NCI-H2107 (cell line): ENCODE data around the gene ABCA5.

Experiments
- DNase-seq: peaks from one replicate; lab custom pipeline; 2025; lab: John Stamatoyannopoulos, UW

The ABCA5 gene

GRCh38 chr17:69327060-69327831 is at the start of gene ABCA5:
TSS of gene ABCA5 (minus strand) at chr17:69327133. CDS start at chr17:69314415, 12,718 bp downstream.
- peak; percentile 87 for DNase-seq

DNA sequence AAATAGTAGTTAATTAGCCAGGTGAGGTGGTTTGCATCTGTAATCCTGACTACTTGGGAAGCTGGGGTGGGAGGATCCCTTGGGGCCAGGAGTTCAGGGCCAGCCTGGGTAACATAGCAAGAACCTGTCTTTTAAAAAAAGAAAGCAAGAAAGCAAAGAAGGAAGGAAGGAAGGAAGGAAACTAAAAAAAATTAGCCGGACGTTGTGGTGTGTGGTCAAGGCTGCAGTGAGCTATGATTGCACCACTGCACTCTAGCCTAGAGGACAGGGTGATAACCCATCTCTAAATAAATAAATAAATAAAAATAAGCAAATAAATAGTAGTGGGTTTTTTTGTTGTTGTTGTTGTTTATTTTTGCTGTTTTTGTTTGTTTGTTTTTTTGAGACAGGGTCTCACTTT is 48.3 kb upstream of the ABCA5 start:
- no peak for DNase-seq

- no peak for DNase-seq
Measured at GRCh38 chr17:69373069-69373468, 46.1 kb upstream of the ABCA5 start.

DNA sequence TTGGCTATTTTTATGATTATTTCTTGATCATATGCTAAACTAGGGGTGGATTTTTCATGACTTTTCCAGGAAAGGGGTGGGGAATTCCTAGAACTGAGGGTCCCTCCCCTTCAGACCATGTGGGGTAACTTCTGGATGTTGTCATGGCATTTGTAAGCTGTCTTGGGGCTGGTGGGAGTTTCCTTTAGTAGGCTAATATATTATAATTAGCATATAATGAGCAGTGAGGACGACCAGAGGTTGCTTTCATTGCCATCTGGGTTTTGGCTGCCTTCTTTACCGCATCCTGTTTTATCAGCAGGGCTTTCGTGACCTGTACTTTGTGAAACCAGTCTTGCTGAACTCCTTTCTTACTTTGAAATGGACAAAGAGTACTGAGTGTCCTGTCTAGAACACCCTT is 40.4 kb upstream of the ABCA5 start:
- DNase-seq, result no peak

- DNase-seq, result no peak
Measured at GRCh38 chr17:69363488-69364210, 36.7 kb upstream of the ABCA5 start.

GRCh38 chr17:69361156-69361555 is 34.2 kb upstream of the ABCA5 start:
- no peak for DNase-seq

DNA sequence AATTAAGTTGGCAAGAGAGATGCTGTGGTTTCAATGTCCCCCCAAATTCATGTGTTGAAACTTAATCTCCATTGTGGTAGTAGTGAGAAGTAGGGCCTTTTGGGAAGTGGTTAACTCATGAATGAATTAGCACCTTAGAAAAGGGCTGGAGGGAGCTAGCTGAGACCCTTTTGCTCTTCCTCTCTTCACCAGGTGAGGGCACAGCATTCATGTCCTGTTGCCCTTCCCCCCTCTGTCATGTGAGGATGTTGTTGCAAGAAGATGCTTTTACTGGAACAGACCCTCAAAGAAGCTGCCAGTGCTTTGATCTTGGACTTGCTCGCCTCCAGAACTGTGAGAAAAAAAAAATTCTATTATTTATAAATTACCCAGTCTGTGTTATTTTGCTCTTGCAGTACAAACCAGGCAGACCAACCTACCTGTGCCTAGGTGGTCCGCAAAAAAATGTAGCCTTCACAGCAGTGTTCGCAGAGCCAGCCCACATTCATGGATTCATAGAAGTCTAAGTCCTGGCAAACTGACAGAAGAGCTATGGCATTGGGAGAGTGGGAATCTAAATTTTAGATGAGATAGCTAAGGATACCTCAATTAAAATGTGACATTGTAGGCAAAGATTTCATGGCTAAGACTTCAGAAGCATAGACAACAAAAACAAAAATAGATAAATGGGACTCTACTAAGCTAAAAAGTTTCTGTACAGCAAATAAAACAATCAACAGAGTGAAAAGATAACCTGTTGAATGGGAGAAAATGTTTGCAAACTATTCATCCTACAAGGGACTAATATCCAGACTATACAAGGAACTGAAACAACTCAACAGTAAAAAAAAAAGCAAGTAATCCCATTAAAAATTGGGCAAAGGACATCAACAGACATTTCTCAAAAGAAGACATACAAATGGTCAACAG is 32.0 kb upstream of the ABCA5 start:
- no peak for DNase-seq

- no peak for DNase-seq
Measured at GRCh38 chr17:69357701-69358100, 30.8 kb upstream of the ABCA5 start.

- DNase-seq, result no peak
Measured at GRCh38 chr17:69356625-69357024, 29.7 kb upstream of the ABCA5 start.

GRCh38 chr17:69350911-69351310 is 24.0 kb upstream of the ABCA5 start:
- no peak for DNase-seq

DNA sequence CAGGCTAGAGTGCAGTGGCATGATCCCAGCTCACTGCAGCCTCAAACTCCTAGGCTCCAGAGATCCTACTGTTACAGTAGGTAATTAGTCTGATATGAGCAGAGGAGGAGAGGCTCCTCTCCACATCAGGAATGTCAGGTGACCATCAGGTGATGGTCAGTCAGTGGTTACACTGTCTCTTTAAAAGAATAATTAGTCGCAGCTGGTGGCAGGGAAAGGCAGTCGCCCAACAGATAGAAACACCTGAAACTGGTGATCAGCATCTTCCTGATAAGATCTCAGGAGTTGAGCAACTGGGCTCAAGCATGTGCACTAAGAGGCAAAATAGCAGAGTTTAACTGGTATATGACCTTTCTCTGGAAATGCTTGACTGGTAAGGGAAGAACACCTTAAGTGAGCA is 21.5 kb upstream of the ABCA5 start:
- DNase-seq, result no peak

GRCh38 chr17:69346766-69347165 is 19.8 kb upstream of the ABCA5 start:
- no peak for DNase-seq

- no peak for DNase-seq
Measured at GRCh38 chr17:69344939-69345338, 18.0 kb upstream of the ABCA5 start.

- no peak for DNase-seq
Measured at GRCh38 chr17:69342896-69343644, 16.1 kb upstream of the ABCA5 start.

DNA sequence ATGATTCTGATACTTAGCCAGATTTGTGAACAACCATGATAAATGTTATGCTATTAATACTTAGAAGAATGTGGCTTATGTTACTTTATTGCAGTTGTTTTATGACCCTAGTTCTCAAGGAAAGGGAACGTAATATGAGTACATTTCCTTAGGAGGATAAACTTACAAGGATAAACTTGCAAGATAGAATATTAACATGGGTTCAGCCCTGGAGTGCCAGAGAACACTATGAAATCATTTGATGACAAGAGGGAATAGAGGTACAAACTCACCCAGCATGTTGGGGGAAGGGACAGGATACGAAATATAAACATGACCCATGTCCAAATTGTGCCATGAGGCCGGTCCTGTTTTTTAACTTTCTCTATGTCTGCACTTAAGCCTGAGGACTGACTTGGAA is 13.0 kb upstream of the ABCA5 start:
- DNase-seq, result no peak

GRCh38 chr17:69336996-69337395 is 10.1 kb upstream of the ABCA5 start:
- no peak for DNase-seq

GRCh38 chr17:69336580-69336979 is 9.6 kb upstream of the ABCA5 start:
- DNase-seq, result no peak

DNA sequence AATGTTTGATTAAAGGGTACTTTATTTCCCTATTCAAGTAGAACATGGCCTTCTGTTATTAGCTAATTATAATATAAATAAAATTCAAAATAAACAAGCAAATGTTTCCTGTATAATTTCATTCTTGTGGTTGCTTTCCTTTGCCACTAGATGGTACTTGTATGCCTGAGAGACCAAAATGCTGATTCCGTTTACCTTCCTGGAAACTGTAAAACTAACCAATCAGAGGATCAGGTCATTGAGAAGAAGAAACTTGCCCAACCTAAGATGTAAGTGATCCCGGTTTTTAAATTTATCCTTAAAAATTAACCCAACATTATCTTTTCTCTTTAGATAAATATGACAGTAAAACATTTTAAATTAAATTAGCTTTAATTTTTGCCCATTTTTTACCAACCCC is 8.1 kb upstream of the ABCA5 start:
- DNase-seq, result no peak

DNA sequence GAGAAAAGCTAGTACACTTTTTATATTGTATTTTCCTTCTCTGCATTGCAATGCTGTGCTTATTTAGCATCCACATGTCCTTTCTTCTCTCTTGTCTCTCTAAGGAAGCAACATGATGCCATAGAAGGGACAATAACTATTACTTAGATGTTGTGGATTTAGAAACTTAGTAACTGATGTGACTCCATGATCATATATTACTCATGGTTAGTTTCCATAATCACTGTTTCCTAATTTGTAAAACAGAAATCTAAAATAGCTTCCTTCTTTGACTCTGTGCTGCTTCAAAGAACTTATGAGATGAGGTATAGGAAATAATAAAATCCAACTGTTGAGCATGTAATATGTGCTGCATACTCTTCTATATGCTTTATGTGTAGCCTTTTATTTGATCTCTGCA is 6.6 kb upstream of the ABCA5 start:
- DNase-seq, result no peak

DNA sequence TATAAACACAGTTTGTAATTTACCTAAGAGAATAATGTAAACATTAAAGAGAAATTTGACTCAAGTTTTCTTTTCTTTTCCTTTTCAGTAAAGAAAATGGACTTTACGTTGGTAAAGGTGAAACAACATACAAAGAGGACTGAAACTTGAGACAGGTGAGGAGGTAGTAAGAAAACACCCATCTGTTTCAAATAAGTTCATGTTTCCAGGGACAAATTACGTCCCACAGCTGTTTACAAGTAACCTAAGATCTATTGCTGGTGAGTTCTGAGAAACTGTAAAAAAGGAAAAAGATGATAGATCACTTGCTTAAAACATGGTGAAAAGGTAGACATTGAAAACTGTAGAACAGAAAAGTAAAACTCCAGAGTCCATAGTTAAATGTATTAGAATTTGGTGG is 4.8 kb upstream of the ABCA5 start:
- DNase-seq, result no peak

DNA sequence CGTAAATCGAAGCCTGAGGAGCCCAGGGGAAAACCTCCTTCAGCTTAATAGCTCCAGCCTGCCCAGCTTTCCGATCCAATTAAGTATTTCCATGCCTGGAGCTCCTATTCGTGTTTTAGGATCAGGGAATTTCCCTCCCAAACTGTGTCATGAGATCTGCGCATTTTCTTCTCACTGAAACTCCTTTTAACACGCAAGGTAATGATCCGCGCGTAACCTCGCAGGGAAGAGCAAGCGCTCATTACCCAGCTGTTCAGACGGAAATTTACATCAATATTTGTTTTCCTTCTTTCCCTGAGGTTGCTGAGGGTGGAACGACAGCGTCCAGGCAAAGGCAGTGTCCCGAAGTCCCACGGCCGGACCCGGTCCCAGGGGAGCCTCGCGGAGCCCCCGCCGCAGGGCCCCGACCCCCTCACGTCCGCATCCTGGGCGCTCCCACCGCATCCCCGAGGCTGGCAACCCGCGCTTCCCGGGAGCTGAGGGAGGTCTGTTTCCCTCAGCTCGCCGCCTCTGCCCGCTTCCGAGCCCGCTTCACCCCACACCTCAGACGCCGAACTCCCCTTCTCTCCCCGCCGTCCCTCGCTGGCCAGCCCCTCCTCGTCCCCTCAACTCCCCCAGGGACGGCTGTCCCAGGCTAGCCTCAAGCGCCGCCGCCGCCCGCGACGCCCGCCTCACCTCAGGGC is 415 bp downstream of the ABCA5 start:
- DNase-seq, result no peak
